Endothelial cell of umbilical vein (primary cell): ENCODE measurements around the gene FZD2. TPM values are rescaled to one million over a fixed set of nuclear protein-coding genes. Genes with fewer than 3 reads are reported as not detected.
"Not testable (repeated sequence)": the region's sequence is repeated elsewhere in the genome, so short reads cannot be mapped to it uniquely, and the experiment has no call there.

Experiments
- BruUV-seq: library from RNA; stranded (reverse); fragments of 400-500 nt; replicated peaks from 2 replicates; lab custom pipeline; 2021; lab: Mats Ljungman, UMichigan
- CTCF ChIA-PET: fragments of 300-600, 350-600 bp; sonication (Branson Sonifier 250); formaldehyde crosslinking; loops from one replicate; lab custom pipeline; 2021; ENCODE audit warnings: antibody characterized with exemption, inconsistent platforms; lab: Charles Lee
- POLR2A ChIA-PET: fragments of 300-600, 350-600 bp; sonication (Branson Sonifier 250); formaldehyde crosslinking; loops from one replicate; lab custom pipeline; 2021; ENCODE audit warnings: antibody characterized with exemption, inconsistent platforms; lab: Charles Lee
- DNase-seq: peaks from one replicate; pipeline ENCODE4 v3.0.0-alpha.2; 2011; ENCODE audit warnings: low read depth, low spot score
- FAIRE-seq: peaks from 2 replicates; lab custom pipeline; 2011; peaks lifted over from hg19 to GRCh38; lab: Jason Lieb, UNC
- H2AFZ ChIP-seq: 2 replicates; pipeline ENCODE4 v1.6.0; 2012; ENCODE audit warnings: low read depth, low read length, control low read depth, inconsistent platforms
- H3K27ac ChIP-seq: 2 replicates; pipeline ENCODE4 v1.5.1; 2011; ENCODE audit warnings: low read depth, mild to moderate bottlenecking, control low read depth, low read length, moderate library complexity; ENCODE audit not compliant: insufficient read depth
- H3K27me3 ChIP-seq, 2 experiments: 2 replicates each; pipeline versions ENCODE4 v1.6.0 to v1.6.1; 2011; ENCODE audit warnings: low read length in 2 of 2, mixed read lengths in 1 of 2; ENCODE audit not compliant: control insufficient read depth in 2 of 2, insufficient read depth in 2 of 2
- H3K36me3 ChIP-seq, 2 experiments: 2 replicates in 1 of 2; 3 replicates in 1 of 2; pipeline ENCODE4 v1.5.1; 2011; ENCODE audit warnings: low read length in 2 of 2, mild to moderate bottlenecking in 1 of 2, moderate library complexity in 1 of 2; ENCODE audit not compliant: control insufficient read depth in 2 of 2, insufficient read depth in 2 of 2; ENCODE audit errors: extremely low read depth in 1 of 2
- H3K4me1 ChIP-seq: 3 replicates; pipeline ENCODE4 v1.5.1; 2011; ENCODE audit warnings: mild to moderate bottlenecking, low read length; ENCODE audit not compliant: control insufficient read depth, insufficient read depth; ENCODE audit errors: extremely low read depth
- H3K4me2 ChIP-seq: 2 replicates; pipeline ENCODE4 v1.6.1; 2011; ENCODE audit warnings: low read length, control low read depth, mixed read lengths; ENCODE audit not compliant: insufficient read depth
- H3K4me3 ChIP-seq, 3 experiments: fragments of 200-600 bp in 1 of 3; sonication (generic), shearing (Covaris generic) in 1 of 3; replicated peaks in 1 of 3; 2 replicates each; pipeline ENCODE4 v1.5.1; 2011 to 2016; ENCODE audit warnings: control low read depth in 3 of 3, low read length in 3 of 3, mild to moderate bottlenecking in 2 of 3, inconsistent platforms in 1 of 3, low read depth in 1 of 3, moderate library complexity in 1 of 3; ENCODE audit not compliant: insufficient read depth in 1 of 3
- H3K79me2 ChIP-seq: 2 replicates; pipeline ENCODE4 v1.6.0; 2012; ENCODE audit warnings: low read length, inconsistent platforms; ENCODE audit not compliant: control insufficient read depth, insufficient read depth
- H3K9ac ChIP-seq: replicated peaks from 2 replicates; pipeline ENCODE3; 2011; ENCODE audit warnings: low read length, control low read depth; ENCODE audit not compliant: insufficient read depth; ENCODE audit errors: extremely low read depth
- H3K9me1 ChIP-seq: replicated peaks from 3 replicates; pipeline ENCODE4 v1.6.0; 2011; ENCODE audit warnings: mild to moderate bottlenecking, low read length; ENCODE audit not compliant: control insufficient read depth, insufficient read depth; ENCODE audit errors: extremely low read depth
- H3K9me3 ChIP-seq: replicated peaks from 2 replicates; pipeline ENCODE4 v1.5.1; 2012; ENCODE audit warnings: low read length, inconsistent platforms; ENCODE audit not compliant: control insufficient read depth, insufficient read depth
- H4K20me1 ChIP-seq: replicated peaks from 2 replicates; pipeline ENCODE3; 2011; ENCODE audit warnings: mild to moderate bottlenecking, low read length; ENCODE audit not compliant: control insufficient read depth, insufficient read depth; ENCODE audit errors: extremely low read depth
- CTCF ChIP-seq, 2 donors: IDR thresholded peaks; 1 replicate in 1 of 2; 2 replicates in 1 of 2; pipeline ENCODE4 v1.5.1; 2011; ENCODE audit warnings: low read length in 2 of 2, mild to moderate bottlenecking in 2 of 2, moderate library complexity in 2 of 2, control low read depth in 1 of 2, inconsistent platforms in 1 of 2, low read depth in 1 of 2; ENCODE audit not compliant: insufficient read depth in 1 of 2; ENCODE audit errors: extremely low read depth in 1 of 2
- GATA2 ChIP-seq: IDR thresholded peaks from 2 replicates; pipeline ENCODE4 v1.7.0; 2011; ENCODE audit warnings: low read depth, mild to moderate bottlenecking, moderate library complexity, mixed read lengths, low read length; ENCODE audit not compliant: insufficient read length, insufficient read depth
- MYC ChIP-seq: IDR thresholded peaks from one replicate; pipeline ENCODE4 v1.6.1; 2011; ENCODE audit warnings: mild to moderate bottlenecking, low read depth, low read length
- POLR2A ChIP-seq: IDR thresholded peaks from 2 replicates; pipeline ENCODE4 v1.6.1; 2012; ENCODE audit warnings: low read depth, mild to moderate bottlenecking, control low read depth, low read length
- POLR2AphosphoS5 ChIP-seq: IDR thresholded peaks from 2 replicates; pipeline ENCODE4 v1.6.1; 2012; ENCODE audit warnings: low read depth, mild to moderate bottlenecking, control low read depth, low read length, moderate library complexity; ENCODE audit not compliant: insufficient read depth
- dilution Hi-C: fragments of 300-500 bp; cut with MboI; formaldehyde crosslinking; loops from one replicate; pipeline ENCODE4 v1.15.0; 2019; ENCODE audit warnings: low sequenced_read_pairs; ENCODE audit not compliant: extremely low pct_ligation_motif_present
- intact Hi-C: fragments of 100-400 bp; cut with micrococcal nuclease; formaldehyde crosslinking; loops from one replicate; pipeline ENCODE4 v1.10.0; 2022
- polyA plus RNA-seq, 4 experiments: library from polyadenylated mRNA; depleted of rRNA in 3 of 4; stranded (reverse) in 3 of 4; unstranded in 1 of 4; fragments of >200 nt; gene quantifications; 2 replicates each; pipeline versions ENCODE4 v1.2.1 to v1.2.3, GENCODE V29; 2011 to 2012; ENCODE audit warnings: missing spikeins in 1 of 4
- total RNA-seq: library from RNA; stranded (reverse); gene quantifications from 2 replicates; pipeline ENCODE4 v1.2.3, GENCODE V29; 2021

The FZD2 gene
- total and polyA plus RNA-seq, 2 donors (not counting 3 experiments of a cell fraction or from before 2014, with no cell fraction given): 5.8 to 14.0 TPM

- H2AFZ ChIP-seq: peak overlapping the region; percentile 1
- H3K79me2 ChIP-seq: no peaks in the 10 kb centered on the region
- ChIA-PET CTCF (interaction anchor here (1.2 to 7.5 kb wide), 7 partner anchors 11 to 136 kb away, joined by 6 to 120 read pairs (median 9); partner anchors contain the start of gene FZD2), POLR2A (interaction anchor here (1.5 kb wide), 1 partner anchor 21 kb away, joined by 6 read pairs; the partner anchor contains the start of gene FZD2)
- DNase-seq: peak; percentile 56
- H3K9me1 ChIP-seq: no peaks in the 10 kb centered on the region
- H3K9ac ChIP-seq: no peak overlapping the region
- H3K4me1 ChIP-seq: peaks cover 6% of the 10 kb centered on the region
- TF ChIP-seq MYC: no peak
- no peak for TF ChIP-seq GATA2
- peak; percentile 44 for TF ChIP-seq POLR2AphosphoS5
- no peak for TF ChIP-seq POLR2A
- TF ChIP-seq CTCF (IDR thresholded peaks at IDR 0.05; ENCODE audit: extremely low read depth in 1 of 2, insufficient read depth in 1 of 2, low read depth in 1 of 2, low read length in 2 of 2): no peak
- dilution Hi-C loops (no loop called here), intact Hi-C loops (loop anchor here (2.0 to 10.0 kb wide), 2 partner anchors 20 to 198 kb away; partner anchors contain the start of gene FZD2)
- peak; percentile 76 for FAIRE-seq
- H3K9me3 ChIP-seq: no peaks in the 10 kb centered on the region
- no TSS peak for BruUV-seq
- no peak overlapping the region for H3K4me3 ChIP-seq
- no peaks in the 10 kb centered on the region for H4K20me1 ChIP-seq
- no peak overlapping the region for H3K4me2 ChIP-seq
- no peak overlapping the region for H3K27ac ChIP-seq
- peaks cover 7 to 10% of the 10 kb centered on the region in 2 experiments for H3K27me3 ChIP-seq
- no peaks in the 10 kb centered on the region for H3K36me3 ChIP-seq
Measured at GRCh38 chr17:44536090-44536953, 21.0 kb upstream of the FZD2 start.

DNA sequence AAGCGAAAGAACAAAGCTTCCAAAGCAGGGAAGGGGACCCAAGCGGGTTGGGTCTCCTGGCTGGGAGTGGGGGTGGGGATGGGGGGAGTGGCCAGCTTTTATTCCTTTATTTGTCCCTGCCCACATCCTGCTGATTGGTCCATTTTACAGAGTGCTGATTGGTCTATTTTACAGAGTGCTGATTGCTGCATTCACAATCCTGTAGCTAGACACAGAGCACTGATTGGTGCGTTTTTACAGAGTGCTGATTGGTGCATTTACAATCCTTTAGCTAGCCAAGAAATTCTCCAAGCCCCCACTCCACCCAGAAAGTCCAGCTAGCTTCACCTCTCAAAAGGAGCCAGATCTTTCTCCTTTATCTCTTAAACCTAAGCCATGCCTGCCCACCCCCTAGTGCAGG, 19.4 kb upstream of the FZD2 start:
- H3K4me2 ChIP-seq, POLR2A ChIA-PET, H3K9ac ChIP-seq, BruUV-seq, H3K9me1 ChIP-seq, FAIRE-seq, dilution Hi-C loops, H3K27ac ChIP-seq, H3K4me3 ChIP-seq, H3K79me2 ChIP-seq, H4K20me1 ChIP-seq, H3K4me1 ChIP-seq, H2AFZ ChIP-seq, DNase-seq, H3K9me3 ChIP-seq, H3K36me3 ChIP-seq: not testable (repeated sequence)
- intact Hi-C loops: loop anchor here (2.0 to 10.0 kb wide), 2 partner anchors 19 to 197 kb away; partner anchors contain the start of gene FZD2
- CTCF ChIA-PET: interaction anchor here (1.2 to 7.5 kb wide), 2 partner anchors 95 to 99 kb away, joined by 3 to 94 read pairs; no protein-coding TSS in a partner anchor
- peaks cover 4 to 12% of the 10 kb centered on the region in 2 experiments for H3K27me3 ChIP-seq
